LNCAP (cell line): Measurements from ENCODE around the gene MARCHF10.

Source experiments
- CTCF ChIP-seq: fragments of 450-650 bp; IDR thresholded peaks from 2 replicates; pipeline ENCODE4 v1.5.1; 2017; ENCODE audit warnings: mild to moderate bottlenecking

Gene MARCHF10

GRCh38 chr17:62760945-62761267 lies 47.2 kb downstream of the MARCHF10 start:
- no peak for TF ChIP-seq CTCF

GRCh38 chr17:62760059-62760944 lies 47.8 kb downstream of the MARCHF10 start:
- no peak for TF ChIP-seq CTCF

- TF ChIP-seq CTCF: no peak
Observed at GRCh38 chr17:62757500-62757951, 50.6 kb downstream of the MARCHF10 start.

GRCh38 chr17:62756198-62756597 lies 51.9 kb downstream of the MARCHF10 start:
- TF ChIP-seq CTCF: no peak

- TF ChIP-seq CTCF: no peak
Observed at GRCh38 chr17:62755141-62755851, 52.8 kb downstream of the MARCHF10 start.

- TF ChIP-seq CTCF: no peak
Observed at GRCh38 chr17:62754631-62755030, 53.5 kb downstream of the MARCHF10 start.

- no peak for TF ChIP-seq CTCF
Observed at GRCh38 chr17:62753562-62753961, 54.6 kb downstream of the MARCHF10 start.
